ENCODE results near the gene COL16A1. TPM values are rescaled to one million over a fixed set of nuclear protein-coding genes. Genes with fewer than 3 reads are reported as not detected.

COL16A1 gene
- total and polyA plus RNA-seq, 2 of the 13 experiments (the other 11 are each of a cell fraction or from before 2014, with no cell fraction given), result 4.3 to 12.2 TPM

- ChIA-PET CTCF (ENCODE audit: low intra/inter-chr PET ratio, low total read pairs) (no interaction called here), POLR2A (interaction anchor here (1.4 kb wide), 1 partner anchor 42 kb away, joined by 3 read pairs; the partner anchor contains the start of gene COL16A1)
- H3K9ac ChIP-seq (ENCODE audit: insufficient read depth, low read depth, low read length), result no peak overlapping the region
- no TSS peak for BruUV-seq (replicated peaks)
- H3K9me3 ChIP-seq (ENCODE audit: low read length), result no peaks in the 10 kb centered on the region
- H3K4me3 ChIP-seq (replicated peaks in 1 of 3; ENCODE audit: insufficient read depth in 1 of 3, low read depth in 2 of 3, low read length in 3 of 3), result no peak overlapping the region
- in situ Hi-C loops (cut with HindIII; ENCODE audit: extremely low pct_ligation_motif_present, low pct_unique_long_range_greater_than_20kb), result no loop called here
- no peaks in the 10 kb centered on the region for H3K79me2 ChIP-seq (ENCODE audit: insufficient read depth, low read length)
- ATAC-seq, result no peak
- no peak overlapping the region for H3K27ac ChIP-seq (ENCODE audit: extremely low read length, insufficient read depth, low read length)
- H3K36me3 ChIP-seq (replicated peaks in 1 of 2; ENCODE audit: control insufficient read depth in 1 of 2, insufficient read depth in 2 of 2, low read length in 2 of 2), result no peaks in the 10 kb centered on the region
- no peak overlapping the region for H3K4me2 ChIP-seq (ENCODE audit: low read depth, low read length)
- intact Hi-C loops (cut with micrococcal nuclease; ENCODE audit: unreplicated experiment), result no loop called here
- FAIRE-seq, result no peak
- no peak overlapping the region for H2AFZ ChIP-seq (ENCODE audit: low read length)
- no peaks in the 10 kb centered on the region for H3K27me3 ChIP-seq (ENCODE audit: control insufficient read depth in 1 of 2, insufficient read depth in 2 of 2, low read length in 2 of 2)
- TF ChIP-seq ATRX (CRISPR knock-in tag; IDR thresholded peaks at IDR 0.05; ENCODE audit: borderline replicate concordance), result no peak
- WGBS (ENCODE audit: low lambda C conversion rate), result no CpG with 5 or more reads among the region's 4 CpGs
- no peaks in the 10 kb centered on the region for H3K4me1 ChIP-seq (ENCODE audit: insufficient read depth, low read length)
- H4K20me1 ChIP-seq (ENCODE audit: insufficient read depth, low read length), result no peaks in the 10 kb centered on the region
- no peak for DNase-seq (ENCODE audit: low spot score)
Measured at GRCh38 chr1:31660871-31661455, 42.9 kb downstream of the COL16A1 start.

- in situ Hi-C loops (cut with HindIII; ENCODE audit: extremely low pct_ligation_motif_present, low pct_unique_long_range_greater_than_20kb) (no loop called here), intact Hi-C loops (cut with micrococcal nuclease; ENCODE audit: unreplicated experiment) (no loop called here)
- ATAC-seq, result no peak
- H4K20me1 ChIP-seq (ENCODE audit: insufficient read depth, low read length), result no peaks in the 10 kb centered on the region
- ChIA-PET CTCF (ENCODE audit: low intra/inter-chr PET ratio, low total read pairs) (no interaction called here), POLR2A (no interaction called here)
- no TSS peak for BruUV-seq (replicated peaks)
- no peak overlapping the region for H3K9ac ChIP-seq (ENCODE audit: insufficient read depth, low read depth, low read length)
- H3K36me3 ChIP-seq (replicated peaks in 1 of 2; ENCODE audit: control insufficient read depth in 1 of 2, insufficient read depth in 2 of 2, low read length in 2 of 2), result no peaks in the 10 kb centered on the region
- FAIRE-seq, result no peak
- no peak overlapping the region for H3K4me2 ChIP-seq (ENCODE audit: low read depth, low read length)
- no peaks in the 10 kb centered on the region for H3K79me2 ChIP-seq (ENCODE audit: insufficient read depth, low read length)
- H3K9me3 ChIP-seq (ENCODE audit: low read length), result no peaks in the 10 kb centered on the region
- H3K27ac ChIP-seq (ENCODE audit: extremely low read length, insufficient read depth, low read length), result no peak overlapping the region
- H3K27me3 ChIP-seq (ENCODE audit: control insufficient read depth in 1 of 2, insufficient read depth in 2 of 2, low read length in 2 of 2), result no peaks in the 10 kb centered on the region
- DNase-seq (ENCODE audit: low spot score), result no peak
- WGBS (ENCODE audit: low lambda C conversion rate), result 95% methylated on average over 3 of the region's 3 CpGs
- no peaks in the 10 kb centered on the region for H3K4me1 ChIP-seq (ENCODE audit: insufficient read depth, low read length)
- no peak overlapping the region for H2AFZ ChIP-seq (ENCODE audit: low read length)
- no peak overlapping the region for H3K4me3 ChIP-seq (replicated peaks in 1 of 3; ENCODE audit: insufficient read depth in 1 of 3, low read depth in 2 of 3, low read length in 3 of 3)
- TF ChIP-seq TCF12 (IDR thresholded peaks at IDR 0.05) (no peak), TCF12 (CRISPR knock-in tag; IDR thresholded peaks at IDR 0.05) (no peak), ZKSCAN5 (CRISPR knock-in tag; IDR thresholded peaks at IDR 0.05) (no peak), NKX3-1 (CRISPR knock-in tag; IDR thresholded peaks at IDR 0.05) (no peak), ZNF101 (CRISPR knock-in tag; IDR thresholded peaks at IDR 0.05; ENCODE audit: borderline replicate concordance, low read depth) (no peak), ZNF770 (CRISPR knock-in tag; IDR thresholded peaks at IDR 0.05) (no peak), AGO2 (optimal IDR thresholded peaks at IDR 0.05; ENCODE audit: low read depth, low read length) (no peak), ZFP36L1 (CRISPR knock-in tag; IDR thresholded peaks at IDR 0.05) (no peak), ZNF891 (CRISPR knock-in tag; IDR thresholded peaks at IDR 0.05) (no peak), ZNF687 (CRISPR knock-in tag; IDR thresholded peaks at IDR 0.05) (no peak), ZC3H4 (CRISPR knock-in tag; IDR thresholded peaks at IDR 0.05; ENCODE audit: borderline replicate concordance) (no peak)
Measured at GRCh38 chr1:31659889-31660288, 43.9 kb downstream of the COL16A1 start.
